Left ventricle myocardium inferior (tissue), 1 donor: ENCODE measurements around the gene DNAJC16. TPM values are rescaled to one million over a fixed set of nuclear protein-coding genes. Genes with fewer than 3 reads are reported as not detected.
"Not testable (repeated sequence)": the region's sequence is repeated elsewhere in the genome, so short reads cannot be mapped to it uniquely, and the experiment has no call there.

Source experiments
- DNase-seq: peaks from one replicate; pipeline ENCODE4 v3.0.0-alpha.2; 2020
- H3K27ac ChIP-seq: fragments of 200-600 bp; replicated peaks from 2 replicates; pipeline ENCODE4 v1.8.0; 2021
- H3K27me3 ChIP-seq: fragments of 200-600 bp; 2 replicates; pipeline ENCODE4 v1.8.0; 2021; ENCODE audit warnings: low read depth
- H3K36me3 ChIP-seq: fragments of 200-600 bp; 2 replicates; pipeline ENCODE4 v1.8.0; 2021
- H3K4me1 ChIP-seq: fragments of 200-600 bp; 2 replicates; pipeline ENCODE4 v1.8.0; 2021
- H3K4me3 ChIP-seq: fragments of 200-600 bp; 2 replicates; pipeline ENCODE4 v1.8.0; 2021; ENCODE audit warnings: mild to moderate bottlenecking, moderate library complexity
- H3K9me3 ChIP-seq: fragments of 200-600 bp; replicated peaks from 2 replicates; pipeline ENCODE4 v1.8.0; 2021
- CTCF ChIP-seq: fragments of 200-600 bp; IDR thresholded peaks from 2 replicates; pipeline ENCODE4 v1.8.0; 2021; ENCODE audit warnings: antibody characterized with exemption, mild to moderate bottlenecking, borderline replicate concordance
- intact Hi-C: fragments of 100-400 bp; cut with micrococcal nuclease; formaldehyde crosslinking; loops from one replicate; pipeline ENCODE4 v1.11.0; 2022
- total RNA-seq: library from RNA; stranded (reverse); fragmentation: NEBNext Ultra II Directional; extraction: Animal tissue kit (Norgen Biotek cat#: 25700); gene quantifications from one replicate; pipeline ENCODE4 v1.2.1, GENCODE V29; 2021
- donor health status: DM: no; HTN: yes; CAD: no; lungs with severe emphysema.

The DNAJC16 gene
- total RNA-seq, 1 donor from 2014 or later = 16.2 TPM

- Histone ChIP-seq H3K36me3 (no peaks in the 10 kb centered on the region), H3K4me1 (peaks cover 35% of the 10 kb centered on the region), H3K4me3 (peak overlapping the region; percentile 73), H3K27me3 (no peaks in the 10 kb centered on the region), H3K9me3 (no peaks in the 10 kb centered on the region), H3K27ac (peak overlapping the region; percentile 87)
- DNase-seq = peak; percentile 97
- no peak for TF ChIP-seq CTCF
- intact Hi-C loops = loop anchor here (10.0 kb wide), 1 partner anchor 59 kb away; no protein-coding TSS in a partner anchor
These were observed 76.7 kb downstream of the DNAJC16 start for GRCh38 chr1:15603050-15603965.

- H3K27me3 ChIP-seq, H3K36me3 ChIP-seq, H3K9me3 ChIP-seq, DNase-seq: not testable (repeated sequence)
- intact Hi-C loops = loop anchor here (10.0 kb wide), 1 partner anchor 59 kb away; no protein-coding TSS in a partner anchor
- H3K4me3 ChIP-seq = peak overlapping the region; percentile 73
- peak overlapping the region; percentile 87 for H3K27ac ChIP-seq
- H3K4me1 ChIP-seq = peaks cover 29% of the 10 kb centered on the region
These were observed 77.3 kb downstream of the DNAJC16 start for GRCh38 chr1:15603966-15604282.

- H3K27ac ChIP-seq, H3K36me3 ChIP-seq, H3K4me3 ChIP-seq, DNase-seq, H3K9me3 ChIP-seq, H3K27me3 ChIP-seq: not testable (repeated sequence)
- intact Hi-C loops = loop anchor here (10.0 kb wide), 1 partner anchor 60 kb away; no protein-coding TSS in a partner anchor
- peaks cover 28% of the 10 kb centered on the region for H3K4me1 ChIP-seq
These were observed 77.8 kb downstream of the DNAJC16 start for GRCh38 chr1:15604400-15604799.

GRCh38 chr1:15605398-15606383, 79.0 kb downstream of the DNAJC16 start:
- Histone ChIP-seq H3K4me3 (no peak overlapping the region), H3K4me1 (peaks cover 28% of the 10 kb centered on the region), H3K36me3 (no peaks in the 10 kb centered on the region), H3K9me3 (peaks cover 4% of the 10 kb centered on the region), H3K27me3 (no peaks in the 10 kb centered on the region), H3K27ac (no peak overlapping the region)
- intact Hi-C loops = loop anchor here (10.0 kb wide), 1 partner anchor 61 kb away; no protein-coding TSS in a partner anchor
- DNase-seq = no peak
- no peak for TF ChIP-seq CTCF

GRCh38 chr1:15609631-15610030, 83.0 kb downstream of the DNAJC16 start:
- intact Hi-C loops = loop anchor here (10.0 kb wide), 1 partner anchor 65 kb away; no protein-coding TSS in a partner anchor
- DNase-seq = no peak
- Histone ChIP-seq H3K27ac (no peak overlapping the region), H3K4me1 (no peaks in the 10 kb centered on the region), H3K4me3 (no peak overlapping the region), H3K9me3 (peaks cover 4% of the 10 kb centered on the region), H3K36me3 (no peaks in the 10 kb centered on the region), H3K27me3 (no peaks in the 10 kb centered on the region)
- no peak for TF ChIP-seq CTCF

GRCh38 chr1:15610167-15610566, 83.5 kb downstream of the DNAJC16 start:
- no peak overlapping the region for H3K27ac ChIP-seq
- H3K27me3 ChIP-seq = no peaks in the 10 kb centered on the region
- no peaks in the 10 kb centered on the region for H3K36me3 ChIP-seq
- no peak overlapping the region for H3K4me3 ChIP-seq
- no peaks in the 10 kb centered on the region for H3K4me1 ChIP-seq
- H3K9me3 ChIP-seq = peaks cover 4% of the 10 kb centered on the region
- DNase-seq = no peak
- no peak for TF ChIP-seq CTCF
- intact Hi-C loops = no loop called here
